ENCODE data around the gene GPATCH2.

Gene GPATCH2

GRCh38 chr1:217630711-217631591 lies at the start of gene GPATCH2, which contains the start of gene SPATA17:
TSS of gene GPATCH2 (minus strand) at chr1:217631090. CDS start at chr1:217630971, 119 bp downstream.
TSS of gene SPATA17 (plus strand) at chr1:217631344. CDS start at chr1:217631379, 35 bp downstream.
- TF ChIP-seq CTCF (IDR thresholded peaks at IDR 0.05; ENCODE audit: borderline replicate concordance, insufficient read depth, low read depth, low read length): peak; percentile 10; the same call in 1 of the 2 replicates
- H3K4me3 ChIP-seq (ENCODE audit: low read depth, low read length): peak within 1 kb of the TSS; percentile 77

GRCh38 chr1:217674028-217674729 lies 43.3 kb upstream of the GPATCH2 start:
- H3K4me3 ChIP-seq (ENCODE audit: low read depth, low read length): no peak overlapping the region
- TF ChIP-seq CTCF (IDR thresholded peaks at IDR 0.05; ENCODE audit: borderline replicate concordance, insufficient read depth, low read depth, low read length): no peak

- H3K4me3 ChIP-seq (ENCODE audit: low read depth, low read length): no peak overlapping the region
- no peak for TF ChIP-seq CTCF (IDR thresholded peaks at IDR 0.05; ENCODE audit: borderline replicate concordance, insufficient read depth, low read depth, low read length)
Observed at GRCh38 chr1:217673387-217673786, 42.5 kb upstream of the GPATCH2 start.

- H3K4me3 ChIP-seq (ENCODE audit: low read depth, low read length): no peak overlapping the region
- no peak for TF ChIP-seq CTCF (IDR thresholded peaks at IDR 0.05; ENCODE audit: borderline replicate concordance, insufficient read depth, low read depth, low read length)
Observed at GRCh38 chr1:217668351-217668940, 37.6 kb upstream of the GPATCH2 start.

GRCh38 chr1:217661407-217661806 lies 30.5 kb upstream of the GPATCH2 start:
- no peak overlapping the region for H3K4me3 ChIP-seq (ENCODE audit: low read depth, low read length)
- TF ChIP-seq CTCF (IDR thresholded peaks at IDR 0.05; ENCODE audit: borderline replicate concordance, insufficient read depth, low read depth, low read length): no peak

GRCh38 chr1:217660353-217661062 lies 29.6 kb upstream of the GPATCH2 start:
- H3K4me3 ChIP-seq (ENCODE audit: low read depth, low read length): no peak overlapping the region
- peak; percentile 50; the same call in 1 of the 2 replicates for TF ChIP-seq CTCF (IDR thresholded peaks at IDR 0.05; ENCODE audit: borderline replicate concordance, insufficient read depth, low read depth, low read length)
